ENCODE data around the gene DDAH2.

DNA sequence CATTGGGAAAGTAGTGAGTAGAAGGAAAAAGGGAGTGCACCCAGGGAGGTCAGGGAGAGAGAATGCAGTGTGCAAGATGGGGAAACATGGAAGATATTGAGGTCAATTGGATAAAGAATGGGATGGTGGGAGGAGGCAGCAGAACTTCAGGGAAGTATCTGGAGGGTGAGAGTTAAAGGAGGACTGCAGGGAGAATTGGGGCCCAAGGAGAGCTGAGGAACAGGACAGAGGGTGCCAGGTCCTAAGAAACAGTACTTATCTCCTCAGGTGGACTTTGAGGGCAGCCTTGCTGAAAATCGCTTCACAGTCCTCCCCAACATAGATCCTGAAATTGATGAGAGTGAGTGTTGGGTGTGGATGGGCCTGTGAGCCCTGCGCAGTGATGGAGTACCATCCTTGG, 29.2 kb upstream of the DDAH2 start:
- no peak for TF ChIP-seq ZFP3 (CRISPR knock-in tag; IDR thresholded peaks at IDR 0.05)
- no peak for TF ChIP-seq ESRRG (CRISPR knock-in tag; IDR thresholded peaks at IDR 0.05)
- TF ChIP-seq CSDC2 (CRISPR knock-in tag; IDR thresholded peaks at IDR 0.05), result no peak
- TF ChIP-seq, protein P1, sequence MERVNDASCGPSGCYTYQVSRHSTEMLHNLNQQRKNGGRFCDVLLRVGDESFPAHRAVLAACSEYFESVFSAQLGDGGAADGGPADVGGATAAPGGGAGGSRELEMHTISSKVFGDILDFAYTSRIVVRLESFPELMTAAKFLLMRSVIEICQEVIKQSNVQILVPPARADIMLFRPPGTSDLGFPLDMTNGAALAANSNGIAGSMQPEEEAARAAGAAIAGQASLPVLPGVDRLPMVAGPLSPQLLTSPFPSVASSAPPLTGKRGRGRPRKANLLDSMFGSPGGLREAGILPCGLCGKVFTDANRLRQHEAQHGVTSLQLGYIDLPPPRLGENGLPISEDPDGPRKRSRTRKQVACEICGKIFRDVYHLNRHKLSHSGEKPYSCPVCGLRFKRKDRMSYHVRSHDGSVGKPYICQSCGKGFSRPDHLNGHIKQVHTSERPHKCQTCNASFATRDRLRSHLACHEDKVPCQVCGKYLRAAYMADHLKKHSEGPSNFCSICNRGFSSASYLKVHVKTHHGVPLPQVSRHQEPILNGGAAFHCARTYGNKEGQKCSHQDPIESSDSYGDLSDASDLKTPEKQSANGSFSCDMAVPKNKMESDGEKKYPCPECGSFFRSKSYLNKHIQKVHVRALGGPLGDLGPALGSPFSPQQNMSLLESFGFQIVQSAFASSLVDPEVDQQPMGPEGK (CRISPR knock-in tag; IDR thresholded peaks at IDR 0.05; ENCODE audit: borderline replicate concordance), result no peak
